HCT116 (cell line): ENCODE data around the gene ATP6V0D1.

Source experiments
- CTCF ChIP-seq, 3 experiments: fragments of 200-600 bp in 1 of 3; sonication (generic) in 1 of 3; IDR thresholded peaks in 2 of 3; conservative IDR thresholded peaks in 1 of 3; 2 replicates each; pipeline ENCODE4 v1.5.1; 2012 to 2017; ENCODE audit warnings: low read depth in 2 of 3, low read length in 2 of 3, antibody characterized with exemption in 1 of 3, borderline replicate concordance in 1 of 3, control low read depth in 1 of 3, mild to moderate bottlenecking in 1 of 3, mixed read lengths in 1 of 3, mixed run types in 1 of 3, moderate library complexity in 1 of 3; ENCODE audit not compliant: insufficient read depth in 1 of 3
- EZH2phosphoT487 ChIP-seq: fragments of 200-600 bp; IDR thresholded peaks from 2 replicates; pipeline ENCODE4 v1.6.1; 2018; ENCODE audit warnings: antibody characterized with exemption, borderline replicate concordance
- POLR2A ChIP-seq: IDR thresholded peaks from 2 replicates; pipeline ENCODE4 v1.7.0; 2011; ENCODE audit warnings: borderline replicate concordance; ENCODE audit not compliant: insufficient read depth, insufficient read length; ENCODE audit errors: extremely low read depth
- POLR2AphosphoS5 ChIP-seq: IDR thresholded peaks from 2 replicates; pipeline ENCODE4 v1.6.1; 2011; ENCODE audit warnings: mild to moderate bottlenecking, low read depth, low read length, moderate library complexity
- SIN3A ChIP-seq: IDR thresholded peaks from 2 replicates; pipeline ENCODE4 v1.6.1; 2012; ENCODE audit warnings: low read depth
- SRF ChIP-seq: IDR thresholded peaks from 2 replicates; pipeline ENCODE4 v1.6.1; 2012; ENCODE audit warnings: low read depth

DNA sequence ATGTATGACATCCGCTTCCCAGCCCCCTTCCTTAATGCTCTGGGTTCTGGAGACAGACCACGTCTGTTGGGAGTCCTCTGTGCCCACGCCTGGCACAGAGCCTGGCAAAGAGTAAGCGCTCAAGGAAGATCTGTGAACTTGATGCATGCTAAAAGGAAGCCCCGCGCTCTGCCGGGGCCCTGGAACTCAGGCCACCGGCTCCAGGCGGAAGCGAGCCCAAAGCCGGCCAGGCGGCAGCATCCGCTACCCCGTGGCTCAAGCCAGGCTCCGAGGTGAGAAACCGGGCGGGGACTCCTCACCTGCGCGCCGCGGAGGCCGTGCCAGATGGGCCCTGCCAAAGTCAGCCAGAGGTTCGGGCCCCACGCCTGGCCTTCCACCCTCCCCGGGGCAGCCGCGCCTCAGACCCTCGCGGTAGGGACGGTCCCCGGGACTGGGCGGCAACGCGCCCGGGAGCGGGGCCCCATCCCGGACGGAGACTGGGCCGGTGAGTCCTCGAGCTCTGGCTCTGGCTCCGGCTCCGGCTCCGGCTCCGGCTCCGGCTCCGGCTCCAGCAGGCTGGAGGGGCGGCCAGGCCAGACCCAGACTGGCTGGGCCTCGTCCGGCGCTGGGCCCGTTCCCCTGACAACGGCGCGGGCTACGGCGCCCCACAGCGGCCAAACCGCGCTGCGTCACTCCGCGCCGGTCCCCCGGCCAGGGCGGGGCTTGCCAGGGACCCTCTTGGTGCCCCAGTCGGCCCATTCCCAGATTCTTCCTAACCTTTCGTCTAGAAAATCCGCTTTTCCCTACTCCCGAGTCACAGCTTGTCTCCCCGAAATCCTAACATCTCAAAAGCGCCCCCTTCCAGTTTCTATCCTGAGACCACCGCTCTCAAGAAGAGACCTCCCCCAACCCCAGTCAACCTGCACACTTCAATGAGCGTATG is 64.8 kb downstream of the ATP6V0D1 start, which contains the start of gene ZDHHC1:
- no peak for TF ChIP-seq SIN3A
- peak; percentile 6 to 52 (median 42); a peak in 3 of 6 replicates for TF ChIP-seq CTCF (IDR thresholded peaks at IDR 0.05 in 2 of 3, conservative IDR thresholded peaks at IDR 0.05 in 1 of 3; ENCODE audit: borderline replicate concordance in 1 of 3, insufficient read depth in 1 of 3, low read depth in 2 of 3, low read length in 2 of 3)
- peak; percentile 80 for TF ChIP-seq POLR2AphosphoS5
- no peak for TF ChIP-seq EZH2phosphoT487
- TF ChIP-seq SRF: no peak
- TF ChIP-seq POLR2A: peak; percentile 21
